Activated B cell treated with CpG ODN at 0.5 μM for 24 hours (primary cell): ENCODE measurements around the gene MSTN. TPM values are rescaled to one million over a fixed set of nuclear protein-coding genes. Genes with fewer than 3 reads are reported as not detected.

Experiments used
- ATAC-seq: fragments of 200-7000 bp; cut with Tn5 transposase; one replicate; pipeline ENCODE4 v1.10.0; 2021; ENCODE audit warnings: low read depth, mild to moderate bottlenecking, moderate library complexity
- CTCF ChIA-PET: fragments of 350-600 bp; sonication (Branson Sonifier 250); formaldehyde crosslinking; loops from one replicate; lab custom pipeline; 2021; ENCODE audit warnings: antibody characterized with exemption; lab: Charles Lee
- POLR2A ChIA-PET: fragments of 350-600 bp; sonication (Branson Sonifier 250); formaldehyde crosslinking; loops from one replicate; lab custom pipeline; 2021; ENCODE audit warnings: antibody characterized with exemption; lab: Charles Lee
- DNase-seq: peaks from one replicate; pipeline ENCODE4 v3.0.0; 2022
- H3K27ac Mint-ChIP-seq: one replicate; pipeline ENCODE4 v1.8.0; 2020; ENCODE audit warnings: mixed read lengths
- H3K27me3 Mint-ChIP-seq: one replicate; pipeline ENCODE4 v1.8.0; 2021; ENCODE audit warnings: mixed read lengths
- H3K36me3 Mint-ChIP-seq: one replicate; pipeline ENCODE4 v1.8.0; 2021; ENCODE audit warnings: low read depth, mixed read lengths
- H3K4me1 Mint-ChIP-seq: one replicate; pipeline ENCODE4 v1.8.0; 2021; ENCODE audit warnings: mixed read lengths
- H3K4me3 Mint-ChIP-seq: one replicate; pipeline ENCODE4 v1.8.0; 2020; ENCODE audit warnings: mild to moderate bottlenecking, mixed read lengths
- H3K9me3 Mint-ChIP-seq: one replicate; pipeline ENCODE4 v1.8.0; 2020; ENCODE audit warnings: mixed read lengths
- intact Hi-C: fragments of 100-400 bp; cut with micrococcal nuclease; formaldehyde crosslinking; loops from one replicate; pipeline ENCODE4 v1.15.1; 2024
- total RNA-seq: library from RNA; stranded (reverse); gene quantifications from 2 replicates; pipeline ENCODE4 v1.2.3, GENCODE V29; 2022
- TF ChIP-seq, protein P1 (sequence below): fragments of 200-600 bp; IDR thresholded peaks from one replicate; pipeline ENCODE4 v1.8.0; 2022; ENCODE audit warnings: antibody characterized with exemption, mild to moderate bottlenecking

The MSTN gene
- total RNA-seq, 1 donor from 2014 or later = not detected

DNA sequence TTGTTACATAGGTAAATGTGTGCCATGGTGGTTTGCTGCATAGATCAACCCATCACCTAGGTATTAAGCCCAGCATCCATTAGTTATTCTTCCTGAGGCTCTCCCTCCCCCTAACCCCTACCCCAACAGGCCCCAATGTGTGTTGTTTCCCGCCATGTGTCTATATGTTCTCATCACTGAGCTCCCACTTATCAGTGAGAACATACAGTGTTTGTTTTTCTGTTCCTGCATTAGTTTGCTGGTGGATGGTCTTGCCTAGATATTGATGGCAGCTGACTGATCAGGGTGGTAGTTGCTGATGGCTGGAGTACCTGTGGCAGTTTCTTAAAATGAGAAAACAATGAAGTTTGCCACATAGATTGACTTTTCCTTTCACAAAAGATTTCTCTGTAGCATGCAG is 34.6 kb upstream of the MSTN start:
- no peak for DNase-seq
- Mint-ChIP-seq H3K36me3 (no peaks in the 10 kb centered on the region), H3K4me3 (no peak overlapping the region), H3K27me3 (peaks cover 1% of the 10 kb centered on the region), H3K4me1 (no peaks in the 10 kb centered on the region), H3K27ac (no peak overlapping the region), H3K9me3 (peaks cover 3% of the 10 kb centered on the region)
- TF ChIP-seq, protein P1, sequence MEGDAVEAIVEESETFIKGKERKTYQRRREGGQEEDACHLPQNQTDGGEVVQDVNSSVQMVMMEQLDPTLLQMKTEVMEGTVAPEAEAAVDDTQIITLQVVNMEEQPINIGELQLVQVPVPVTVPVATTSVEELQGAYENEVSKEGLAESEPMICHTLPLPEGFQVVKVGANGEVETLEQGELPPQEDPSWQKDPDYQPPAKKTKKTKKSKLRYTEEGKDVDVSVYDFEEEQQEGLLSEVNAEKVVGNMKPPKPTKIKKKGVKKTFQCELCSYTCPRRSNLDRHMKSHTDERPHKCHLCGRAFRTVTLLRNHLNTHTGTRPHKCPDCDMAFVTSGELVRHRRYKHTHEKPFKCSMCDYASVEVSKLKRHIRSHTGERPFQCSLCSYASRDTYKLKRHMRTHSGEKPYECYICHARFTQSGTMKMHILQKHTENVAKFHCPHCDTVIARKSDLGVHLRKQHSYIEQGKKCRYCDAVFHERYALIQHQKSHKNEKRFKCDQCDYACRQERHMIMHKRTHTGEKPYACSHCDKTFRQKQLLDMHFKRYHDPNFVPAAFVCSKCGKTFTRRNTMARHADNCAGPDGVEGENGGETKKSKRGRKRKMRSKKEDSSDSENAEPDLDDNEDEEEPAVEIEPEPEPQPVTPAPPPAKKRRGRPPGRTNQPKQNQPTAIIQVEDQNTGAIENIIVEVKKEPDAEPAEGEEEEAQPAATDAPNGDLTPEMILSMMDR = no peak
- intact Hi-C loops = no loop called here
- CTCF ChIA-PET = no interaction called here
- ATAC-seq = no peak
- POLR2A ChIA-PET = no interaction called here

DNA sequence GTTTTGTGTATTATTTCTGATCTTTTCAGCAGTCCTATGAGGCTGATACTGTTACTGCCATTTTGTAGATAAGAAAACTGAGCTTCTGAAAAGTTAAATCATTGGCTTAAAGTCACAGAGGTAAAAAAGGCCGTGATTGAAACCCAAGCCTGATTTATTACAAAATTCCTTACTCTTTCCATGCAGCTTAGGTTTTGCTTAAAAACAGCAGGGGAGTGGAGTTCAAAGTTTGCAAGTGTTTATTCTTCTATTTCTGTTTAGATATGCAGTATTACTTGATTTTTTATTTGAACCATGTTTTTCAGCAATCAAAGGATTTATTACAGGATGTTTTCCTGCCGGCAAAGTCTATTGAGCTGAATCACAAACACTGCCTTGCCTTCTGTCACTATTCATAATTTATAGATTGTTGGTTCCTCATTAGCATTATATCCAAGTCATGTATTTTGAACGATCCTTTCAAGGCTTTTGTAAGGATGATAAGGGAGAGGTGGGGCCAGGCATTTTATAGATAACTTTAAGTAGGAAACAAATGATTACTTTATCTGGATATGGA is 31.9 kb upstream of the MSTN start:
- intact Hi-C loops = no loop called here
- CTCF ChIA-PET = no interaction called here

DNA sequence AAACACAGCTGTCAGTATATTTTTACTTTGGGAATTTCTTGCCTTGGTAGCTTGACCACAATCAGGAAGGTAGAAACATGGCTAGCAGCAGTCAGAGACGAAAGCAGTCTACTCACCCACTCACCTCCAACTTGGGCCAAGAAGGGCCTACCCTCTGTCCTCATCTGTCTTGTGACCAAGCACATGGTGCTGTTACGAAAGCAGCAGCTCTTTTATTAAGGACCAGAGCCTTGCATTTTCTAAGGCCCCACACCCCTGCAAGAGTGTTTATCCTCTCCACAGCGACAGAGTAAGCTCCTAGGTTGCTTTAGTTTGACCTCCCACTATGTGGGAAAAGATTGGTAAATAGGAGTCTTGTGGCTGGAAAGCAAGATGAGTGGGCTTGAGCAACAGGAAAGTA is 31.3 kb upstream of the MSTN start:
- H3K4me3 Mint-ChIP-seq = no peak overlapping the region
- no peaks in the 10 kb centered on the region for H3K4me1 Mint-ChIP-seq
- ChIA-PET POLR2A (no interaction called here), CTCF (interaction anchor here (0.6 kb wide), 1 partner anchor 112 kb away, joined by 3 read pairs; no protein-coding TSS in a partner anchor)
- TF ChIP-seq, protein P1 = no peak
- H3K36me3 Mint-ChIP-seq = no peaks in the 10 kb centered on the region
- H3K27ac Mint-ChIP-seq = no peak overlapping the region
- no peaks in the 10 kb centered on the region for H3K9me3 Mint-ChIP-seq
- intact Hi-C loops = no loop called here
- ATAC-seq (no peak), DNase-seq (no peak)
- H3K27me3 Mint-ChIP-seq = no peaks in the 10 kb centered on the region

More for the DNA sequence above, 31.9 kb upstream of the MSTN start:
- Mint-ChIP-seq H3K9me3 (no peaks in the 10 kb centered on the region), H3K27ac (no peak overlapping the region), H3K4me1 (no peaks in the 10 kb centered on the region), H3K36me3 (no peaks in the 10 kb centered on the region), H3K4me3 (no peak overlapping the region), H3K27me3 (no peaks in the 10 kb centered on the region)
- TF ChIP-seq, protein P1 = no peak
- ATAC-seq (no peak), DNase-seq (no peak)
- POLR2A ChIA-PET = no interaction called here

DNA sequence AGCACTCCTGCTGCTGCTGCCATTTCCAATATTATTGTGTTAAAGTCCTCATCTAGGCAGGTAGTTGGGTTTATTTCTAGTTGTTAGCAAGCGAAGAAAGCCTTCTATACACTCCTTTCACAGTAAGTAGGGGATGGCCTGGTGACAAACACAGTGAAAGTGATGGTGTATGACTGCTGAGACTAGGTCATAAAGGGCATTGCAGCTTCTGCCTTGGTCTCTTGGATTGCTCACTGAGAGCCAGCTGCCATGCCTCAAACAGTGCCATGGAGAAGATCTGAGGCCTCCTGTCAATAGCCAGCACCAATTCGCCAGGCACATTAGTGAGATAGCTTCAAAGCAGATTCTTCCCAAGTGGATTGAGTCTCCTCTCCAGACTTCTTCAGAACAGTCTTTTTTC is 27.6 kb upstream of the MSTN start:
- H3K27ac Mint-ChIP-seq = no peak overlapping the region
- ChIA-PET POLR2A (no interaction called here), CTCF (interaction anchor here (0.5 to 2.9 kb wide), 5 partner anchors 16 to 280 kb away, joined by 4 to 13 read pairs (median 5); a partner anchor contains a TSS)
- no peak for ATAC-seq
- H3K36me3 Mint-ChIP-seq = no peaks in the 10 kb centered on the region
- TF ChIP-seq, protein P1 = no peak
- no peak overlapping the region for H3K4me3 Mint-ChIP-seq
- no peaks in the 10 kb centered on the region for H3K27me3 Mint-ChIP-seq
- no peak for DNase-seq
- no peaks in the 10 kb centered on the region for H3K4me1 Mint-ChIP-seq
- H3K9me3 Mint-ChIP-seq = no peaks in the 10 kb centered on the region
- intact Hi-C loops = no loop called here

DNA sequence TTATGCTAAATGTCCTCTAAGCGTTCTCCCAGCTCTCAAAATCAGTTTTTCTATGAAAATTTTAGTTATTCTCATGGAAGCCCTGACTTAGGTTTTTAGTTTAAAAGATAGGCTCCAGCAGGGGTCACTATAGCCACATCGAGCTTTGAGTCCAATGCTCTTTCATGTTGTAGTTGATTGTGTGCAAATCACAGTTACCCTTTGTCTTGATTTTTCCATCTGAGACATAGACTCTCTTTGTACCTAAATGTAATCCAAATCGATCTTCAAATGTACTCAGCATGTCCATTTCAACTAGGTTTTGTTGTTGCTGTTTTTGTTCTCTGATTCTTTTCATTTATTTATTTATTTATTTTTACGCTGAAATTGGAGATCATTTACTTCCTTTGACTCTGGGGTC is 26.4 kb upstream of the MSTN start:
- H3K4me1 Mint-ChIP-seq = no peaks in the 10 kb centered on the region
- H3K27me3 Mint-ChIP-seq = no peaks in the 10 kb centered on the region
- no peaks in the 10 kb centered on the region for H3K36me3 Mint-ChIP-seq
- no peaks in the 10 kb centered on the region for H3K9me3 Mint-ChIP-seq
- peak; percentile 60 for ATAC-seq
- TF ChIP-seq, protein P1 = no peak
- no peak overlapping the region for H3K27ac Mint-ChIP-seq
- no peak overlapping the region for H3K4me3 Mint-ChIP-seq
- intact Hi-C loops = loop anchor here (1.0 to 5.0 kb wide), 9 partner anchors 33 to 941 kb away; a partner anchor contains a TSS
- POLR2A ChIA-PET = interaction anchor here (1.0 kb wide), 1 partner anchor 187 kb away, joined by 3 read pairs; no protein-coding TSS in a partner anchor
- DNase-seq = no peak
- CTCF ChIA-PET = interaction anchor here (0.6 to 2.9 kb wide), 17 partner anchors 9 to 592 kb away, joined by 3 to 19 read pairs (median 4); a partner anchor contains a TSS
